Activated effector memory CD4-positive, alpha-beta T cell treated with Interleukin-2 at 50 U/mL for 16 hours (primary cell): ENCODE results near the gene PTGIS.
"Not testable (repeated sequence)": the region's sequence is repeated elsewhere in the genome, so short reads cannot be mapped to it uniquely, and the experiment has no call there.

Experiments
- DNase-seq: peaks from one replicate; pipeline ENCODE4 v3.0.0-alpha.2; 2020

Gene PTGIS

GRCh38 chr20:49567421-49568277, at the start of gene PTGIS:
Gene PTGIS, minus strand, starts transcription at chr20:49568137. Its CDS starts 21 bp downstream, at chr20:49568116.
- DNase-seq: no peak

GRCh38 chr20:49617394-49617793, 49.5 kb upstream of the PTGIS start:
- DNase-seq: not testable (repeated sequence)

- no peak for DNase-seq
Measured at GRCh38 chr20:49616154-49617007, 48.4 kb upstream of the PTGIS start.

- DNase-seq: no peak
Measured at GRCh38 chr20:49615401-49616153, 47.6 kb upstream of the PTGIS start.

- not testable (repeated sequence) for DNase-seq
Measured at GRCh38 chr20:49615051-49615400, 47.1 kb upstream of the PTGIS start.

- DNase-seq: no peak
Measured at GRCh38 chr20:49614338-49615050, 46.6 kb upstream of the PTGIS start.

GRCh38 chr20:49612127-49612738, 44.3 kb upstream of the PTGIS start:
- no peak for DNase-seq

- DNase-seq: not testable (repeated sequence)
Measured at GRCh38 chr20:49611539-49612126, 43.7 kb upstream of the PTGIS start.

GRCh38 chr20:49610691-49611538, 43.0 kb upstream of the PTGIS start:
- peak; percentile 64 for DNase-seq

GRCh38 chr20:49608752-49609670, 41.1 kb upstream of the PTGIS start:
- peak; percentile 62 for DNase-seq

GRCh38 chr20:49607568-49607967, 39.6 kb upstream of the PTGIS start:
- DNase-seq: no peak

- DNase-seq: no peak
Measured at GRCh38 chr20:49603209-49603627, 35.3 kb upstream of the PTGIS start.

GRCh38 chr20:49602345-49603208, 34.6 kb upstream of the PTGIS start:
- no peak for DNase-seq

GRCh38 chr20:49601153-49601924, 33.4 kb upstream of the PTGIS start:
- no peak for DNase-seq

GRCh38 chr20:49599746-49600113, 31.8 kb upstream of the PTGIS start:
- DNase-seq: no peak

GRCh38 chr20:49597825-49598395, 30.0 kb upstream of the PTGIS start:
- DNase-seq: no peak
